ENCODE results near the gene AP1S1.
A peak's percentile ranks its signal among the peaks of the same experiment; 100 is the strongest.
"Not testable (repeated sequence)": the region's sequence is repeated elsewhere in the genome, so short reads cannot be mapped to it uniquely, and the experiment has no call there.

The AP1S1 gene

DNA sequence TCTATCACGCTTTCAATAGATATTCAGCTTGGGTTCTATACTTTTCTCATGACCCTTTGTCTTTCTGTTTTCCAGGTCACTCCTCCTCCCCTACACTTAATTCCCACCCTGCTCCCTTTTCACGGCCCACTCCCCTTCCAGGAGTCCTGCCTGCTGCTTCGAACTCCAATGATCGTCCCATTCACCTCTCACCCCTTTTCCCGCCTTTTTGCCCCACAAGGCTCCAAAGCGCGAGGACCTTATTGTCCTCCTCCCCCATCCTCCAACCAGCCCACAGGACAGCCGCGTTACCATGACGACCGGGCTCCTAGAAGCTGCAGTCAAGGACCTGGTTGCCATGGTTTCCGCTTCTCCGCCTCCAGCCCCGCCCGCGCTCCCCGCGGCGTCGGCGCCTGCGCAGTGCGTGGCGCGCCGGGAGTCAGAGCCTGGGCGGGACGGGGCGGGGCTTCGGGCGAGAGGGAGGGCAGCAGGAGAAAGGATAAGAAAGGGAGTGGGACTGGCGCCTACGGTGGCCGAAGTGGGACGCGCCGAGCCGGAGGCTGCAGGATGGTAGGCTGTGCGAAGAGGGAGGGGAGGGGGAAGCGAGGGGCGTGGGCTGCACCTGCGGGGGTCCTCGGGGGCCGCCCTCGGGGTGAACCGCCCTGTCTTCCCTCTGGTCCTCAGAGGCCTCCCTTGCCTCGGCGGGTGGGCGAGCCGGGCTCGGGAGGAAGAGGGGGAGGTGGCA, at the start of gene AP1S1:
Gene AP1S1 (plus strand): TSS at position 508 of the 724 bp plus-strand sequence. CDS start 39 bp downstream, at position 547.
- peak within 1 kb of the TSS; percentile 98 for H3K4me2 ChIP-seq
- H3K4me1 ChIP-seq, result peaks cover 36% of the 10 kb centered on the region
- H3K9me3 ChIP-seq, result no peaks in the 10 kb centered on the region
- H3K27me3 ChIP-seq, result no peaks in the 10 kb centered on the region
- no peak for TF ChIP-seq Cebpa-rat (IDR thresholded peaks at IDR 0.05)
- H3K27ac ChIP-seq, result peak within 1 kb of the TSS; percentile 86
- no peaks in the 10 kb centered on the region for H4K20me1 ChIP-seq
- peaks cover 28% of the 10 kb centered on the region for H3K36me3 ChIP-seq
- peak within 1 kb of the TSS; percentile 87 for H3K9ac ChIP-seq
- peak within 1 kb of the TSS; percentile 83 for H3K4me3 ChIP-seq

DNA sequence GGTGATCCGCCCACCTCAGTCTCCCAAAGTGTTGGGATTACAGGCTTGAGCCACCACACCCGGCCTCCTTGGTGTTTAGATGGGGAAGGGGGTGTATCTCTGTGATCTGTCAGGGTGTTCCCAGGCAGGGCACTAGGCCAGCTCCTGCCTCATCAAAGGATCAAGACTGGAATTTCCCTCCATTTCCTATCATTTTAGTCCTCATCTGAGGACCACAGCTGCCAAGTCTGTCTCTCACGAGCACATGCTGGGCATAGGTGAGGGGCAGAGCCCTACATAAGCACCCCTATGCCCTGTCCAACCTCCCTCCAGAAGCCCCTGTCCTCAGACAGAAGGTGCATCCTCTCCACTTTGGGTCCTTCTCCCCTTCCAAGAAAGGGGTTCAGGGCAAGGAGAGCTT, 49.5 kb upstream of the AP1S1 start:
- no peak overlapping the region for H3K4me3 ChIP-seq
- H3K4me2 ChIP-seq, result no peak overlapping the region
- no peak for TF ChIP-seq Cebpa-rat (IDR thresholded peaks at IDR 0.05)
- H3K9ac ChIP-seq, result no peak overlapping the region
- no peaks in the 10 kb centered on the region for H4K20me1 ChIP-seq
- H3K9me3 ChIP-seq, result no peaks in the 10 kb centered on the region
- H3K27ac ChIP-seq, result no peak overlapping the region
- H3K27me3 ChIP-seq, result no peaks in the 10 kb centered on the region
- peaks cover 43% of the 10 kb centered on the region for H3K4me1 ChIP-seq
- H3K36me3 ChIP-seq, result no peaks in the 10 kb centered on the region

DNA sequence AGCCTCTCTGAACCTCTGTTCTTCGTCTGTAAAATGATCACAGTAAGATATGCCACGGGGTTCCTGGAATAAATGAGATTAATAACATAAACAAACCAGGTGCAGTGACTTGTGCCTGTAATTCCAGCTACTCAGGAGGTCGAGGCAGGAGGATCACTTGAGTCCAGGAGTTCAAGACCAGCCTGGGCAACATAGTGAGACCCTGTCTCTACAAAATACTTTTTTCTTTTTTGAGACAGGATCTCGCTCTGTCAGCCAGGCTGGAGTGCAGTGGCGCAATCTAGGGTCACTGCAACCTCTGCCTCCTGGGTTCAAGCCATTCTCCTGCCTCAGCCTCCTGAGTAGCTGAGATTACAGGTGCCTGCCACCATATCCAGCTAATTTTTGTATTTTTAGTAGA, 49.0 kb upstream of the AP1S1 start:
- H3K4me3 ChIP-seq, H4K20me1 ChIP-seq, H3K9ac ChIP-seq, H3K4me2 ChIP-seq, H3K27me3 ChIP-seq, H3K36me3 ChIP-seq, H3K27ac ChIP-seq, H3K9me3 ChIP-seq: not testable (repeated sequence)
- peaks cover 43% of the 10 kb centered on the region for H3K4me1 ChIP-seq

DNA sequence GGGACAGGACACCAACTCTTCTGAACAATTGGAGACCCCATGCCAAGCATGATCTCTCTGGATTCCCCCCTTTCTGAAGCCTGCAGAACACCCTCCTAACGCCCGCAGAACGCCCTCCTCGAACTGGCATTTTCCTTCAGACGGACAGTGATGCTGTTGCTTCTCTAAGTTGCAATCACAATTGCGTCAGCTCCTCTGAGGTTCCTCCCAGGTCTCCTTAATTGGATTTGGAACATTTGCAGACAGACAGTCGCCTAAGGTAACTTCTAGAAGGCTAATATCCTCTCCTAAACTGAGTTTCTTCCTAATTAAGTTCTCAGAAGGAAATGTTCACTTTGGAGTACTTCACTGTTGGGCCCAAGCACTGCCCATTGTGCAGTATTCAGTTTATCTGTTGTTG, 47.9 kb upstream of the AP1S1 start:
- no peaks in the 10 kb centered on the region for H3K36me3 ChIP-seq
- no peak overlapping the region for H3K4me2 ChIP-seq
- H3K4me3 ChIP-seq, result no peak overlapping the region
- TF ChIP-seq Cebpa-rat (IDR thresholded peaks at IDR 0.05), result no peak
- H3K4me1 ChIP-seq, result peaks cover 42% of the 10 kb centered on the region
- H4K20me1 ChIP-seq, result no peaks in the 10 kb centered on the region
- no peaks in the 10 kb centered on the region for H3K9me3 ChIP-seq
- no peaks in the 10 kb centered on the region for H3K27me3 ChIP-seq
- no peak overlapping the region for H3K9ac ChIP-seq
- H3K27ac ChIP-seq, result no peak overlapping the region

DNA sequence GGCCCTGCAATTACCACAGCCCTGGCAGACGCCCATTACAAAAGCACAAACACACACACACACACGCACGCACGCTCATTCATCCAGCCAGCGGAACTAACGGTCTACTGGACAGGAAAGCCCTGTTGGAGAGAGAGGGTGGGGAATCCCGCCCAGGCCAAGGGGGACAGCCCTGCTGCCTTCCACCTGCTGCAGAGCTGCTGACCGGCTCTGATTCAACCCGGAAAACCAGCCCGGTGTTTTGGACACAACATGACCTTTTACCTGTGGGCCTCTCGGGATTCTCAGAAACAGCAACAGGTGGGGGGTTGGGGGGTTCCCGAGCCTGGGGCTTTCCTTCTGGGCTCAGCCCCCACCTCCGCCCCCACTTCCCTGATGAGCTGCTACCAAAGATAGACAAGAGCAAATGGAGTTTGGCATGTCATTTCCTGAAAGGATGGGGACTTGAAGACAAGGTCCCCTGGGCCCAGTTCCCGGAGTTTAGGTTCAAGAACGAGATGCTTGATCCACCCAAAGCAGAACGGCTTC, 45.9 kb upstream of the AP1S1 start:
- Histone ChIP-seq H3K4me3 (peak overlapping the region; percentile 40), H3K27me3 (no peaks in the 10 kb centered on the region), H4K20me1 (no peaks in the 10 kb centered on the region), H3K27ac (peak overlapping the region; percentile 59), H3K36me3 (no peaks in the 10 kb centered on the region), H3K9ac (no peak overlapping the region; the same call in 1 of the 2 replicates), H3K9me3 (no peaks in the 10 kb centered on the region), H3K4me1 (peaks cover 42% of the 10 kb centered on the region), H3K4me2 (peak overlapping the region; percentile 93)
- TF ChIP-seq Cebpa-rat (IDR thresholded peaks at IDR 0.05), result no peak

DNA sequence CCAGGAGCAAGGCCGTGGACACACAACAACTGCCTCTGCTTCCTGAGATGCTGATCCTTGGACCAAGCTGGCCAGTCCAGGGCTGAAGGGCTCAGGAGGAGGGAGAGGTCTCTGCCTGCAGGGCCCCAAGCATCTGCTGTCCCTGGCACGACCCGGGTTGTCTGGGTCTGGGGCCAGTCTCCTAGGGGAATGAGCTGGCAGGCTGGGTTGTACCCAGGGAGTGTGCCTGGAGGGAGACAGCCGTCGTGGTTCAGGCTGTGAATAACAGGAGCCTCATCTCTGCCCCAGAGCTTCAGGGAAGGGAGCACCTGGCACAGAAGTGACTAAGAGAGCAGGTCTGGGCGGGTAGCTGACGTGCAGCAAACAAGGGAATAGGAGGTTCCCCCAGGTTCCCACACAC, 45.3 kb upstream of the AP1S1 start:
- peak overlapping the region; percentile 93 for H3K4me2 ChIP-seq
- peak overlapping the region; percentile 59 for H3K27ac ChIP-seq
- no peak for TF ChIP-seq Cebpa-rat (IDR thresholded peaks at IDR 0.05)

DNA sequence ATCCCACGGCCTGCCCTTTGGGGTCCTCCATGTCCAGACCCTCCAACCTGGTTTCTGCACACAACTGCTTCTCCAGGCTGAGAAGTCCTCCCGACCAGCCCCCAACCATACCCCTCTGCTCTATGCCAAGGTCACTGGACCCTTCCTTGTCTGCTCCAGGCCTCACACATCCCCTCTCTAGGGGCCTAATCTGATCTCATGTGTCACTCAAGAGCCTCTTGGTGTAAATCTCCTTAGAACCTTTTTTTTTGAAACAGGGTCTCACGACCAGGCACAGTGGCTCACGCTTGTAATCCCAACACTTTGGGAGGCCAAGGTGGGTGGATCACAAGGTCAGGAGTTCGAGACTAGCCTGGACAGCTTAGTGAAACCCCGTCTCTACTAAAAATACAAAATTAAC, 44.9 kb upstream of the AP1S1 start:
- Histone ChIP-seq H3K9ac (no peak overlapping the region), H3K9me3 (no peaks in the 10 kb centered on the region), H3K4me3 (no peak overlapping the region), H4K20me1 (no peaks in the 10 kb centered on the region), H3K36me3 (no peaks in the 10 kb centered on the region), H3K27me3 (no peaks in the 10 kb centered on the region), H3K27ac (peak overlapping the region; percentile 59), H3K4me2 (peak overlapping the region; percentile 93), H3K4me1 (peaks cover 41% of the 10 kb centered on the region)
- no peak for TF ChIP-seq Cebpa-rat (IDR thresholded peaks at IDR 0.05)

More for the DNA sequence above, 45.3 kb upstream of the AP1S1 start:
- no peaks in the 10 kb centered on the region for H3K9me3 ChIP-seq
- no peaks in the 10 kb centered on the region for H4K20me1 ChIP-seq
- H3K27me3 ChIP-seq, result no peaks in the 10 kb centered on the region
- peak overlapping the region; percentile 40 for H3K4me3 ChIP-seq
- peaks cover 41% of the 10 kb centered on the region for H3K4me1 ChIP-seq
- H3K36me3 ChIP-seq, result no peaks in the 10 kb centered on the region
- no peak overlapping the region; the same call in 1 of the 2 replicates for H3K9ac ChIP-seq

DNA sequence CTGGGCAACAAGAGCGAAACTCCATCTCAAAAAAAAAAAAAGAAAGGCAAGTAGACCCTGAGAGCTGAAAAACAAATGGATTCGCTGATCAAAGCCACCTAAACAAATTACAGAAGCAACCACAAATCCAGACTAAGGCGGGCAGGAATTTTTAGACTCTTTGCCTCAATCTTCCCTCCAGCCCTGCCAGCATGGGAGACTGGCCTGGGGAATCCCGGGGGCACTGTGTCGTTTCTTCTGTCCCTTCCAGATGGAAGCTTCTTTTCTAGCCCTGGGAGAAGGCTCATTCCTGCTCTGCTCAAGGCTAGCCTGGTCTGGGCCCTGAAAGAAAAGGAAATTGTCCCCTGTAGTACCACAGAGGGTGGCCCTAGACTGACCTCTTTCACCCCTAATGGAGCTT, 43.0 kb upstream of the AP1S1 start:
- Histone ChIP-seq H3K36me3 (no peaks in the 10 kb centered on the region), H3K4me1 (peaks cover 48% of the 10 kb centered on the region), H3K27ac (no peak overlapping the region), H3K9ac (no peak overlapping the region), H3K27me3 (no peaks in the 10 kb centered on the region), H3K9me3 (no peaks in the 10 kb centered on the region), H4K20me1 (no peaks in the 10 kb centered on the region), H3K4me3 (no peak overlapping the region), H3K4me2 (no peak overlapping the region)
- TF ChIP-seq Cebpa-rat (IDR thresholded peaks at IDR 0.05), result no peak

DNA sequence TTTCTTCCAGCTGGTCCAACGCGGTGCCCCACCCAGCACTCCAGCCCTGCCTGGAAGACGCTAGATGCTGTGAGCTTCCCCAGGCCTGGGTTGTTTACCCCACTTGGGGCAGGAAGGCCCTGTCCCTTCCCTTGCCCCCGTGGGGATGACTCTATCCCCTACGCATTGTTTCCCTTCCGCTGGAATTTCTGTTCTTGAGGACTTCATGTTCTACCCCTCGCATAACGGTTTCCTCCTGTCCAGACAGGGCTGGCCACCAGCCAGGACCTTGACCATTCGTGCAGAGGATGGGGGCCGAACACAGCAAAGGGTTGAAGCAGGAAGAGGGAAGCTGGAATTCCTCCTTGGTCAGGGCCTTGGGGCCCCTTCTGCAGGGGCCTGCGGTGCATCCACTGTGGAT, 42.0 kb upstream of the AP1S1 start:
- TF ChIP-seq Cebpa-rat (IDR thresholded peaks at IDR 0.05), result no peak
- no peak overlapping the region for H3K9ac ChIP-seq
- no peak overlapping the region for H3K4me3 ChIP-seq
- H3K36me3 ChIP-seq, result no peaks in the 10 kb centered on the region
- H3K4me2 ChIP-seq, result no peak overlapping the region
- no peaks in the 10 kb centered on the region for H3K27me3 ChIP-seq
- no peaks in the 10 kb centered on the region for H4K20me1 ChIP-seq
- peaks cover 50% of the 10 kb centered on the region for H3K4me1 ChIP-seq
- no peaks in the 10 kb centered on the region for H3K9me3 ChIP-seq
- H3K27ac ChIP-seq, result no peak overlapping the region

DNA sequence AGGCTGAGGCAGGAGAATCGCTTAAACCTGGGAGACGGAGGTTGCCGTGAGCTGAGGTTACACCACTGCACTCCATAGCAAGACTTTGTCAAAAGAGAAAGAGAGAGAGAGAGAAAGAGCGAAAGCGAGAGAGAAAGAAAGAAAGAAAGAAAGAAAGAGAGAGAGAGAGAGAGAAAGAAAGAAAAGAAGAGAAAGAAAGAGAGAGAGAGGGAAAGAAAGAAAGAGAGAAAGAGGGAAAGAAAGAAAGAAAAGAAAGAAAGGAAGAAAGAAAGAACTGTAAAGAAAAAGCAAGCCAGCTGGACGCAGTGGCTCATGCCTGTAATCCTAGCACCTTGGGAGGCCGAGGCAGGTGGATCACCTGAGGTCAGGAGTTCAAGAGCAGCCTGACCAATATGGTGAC, 41.1 kb upstream of the AP1S1 start:
- not testable (repeated sequence) for H3K36me3 ChIP-seq, H3K27me3 ChIP-seq, H3K27ac ChIP-seq, H3K9me3 ChIP-seq, H4K20me1 ChIP-seq, H3K4me2 ChIP-seq, H3K4me3 ChIP-seq, H3K9ac ChIP-seq
- peaks cover 43% of the 10 kb centered on the region for H3K4me1 ChIP-seq
